ENCODE results near the gene ITPR3. TPM values are rescaled to one million over a fixed set of nuclear protein-coding genes. Genes with fewer than 3 reads are reported as not detected.

ITPR3 gene
- total and polyA plus RNA-seq, 3 donors from 2014 or later, result 58.2 to 146 (median 80.3) TPM

GRCh38 chr6:33707771-33708170, 86.6 kb downstream of the ITPR3 start:
- Histone ChIP-seq H3K27me3 (no peaks in the 10 kb centered on the region), H3K4me3 (no peak overlapping the region), H3K9me3 (no peaks in the 10 kb centered on the region), H3K4me1 (peaks cover 11% of the 10 kb centered on the region), H3K27ac (no peak overlapping the region), H3K36me3 (ENCODE audit: low read depth, missing control alignments) (no peaks in the 10 kb centered on the region)
- intact Hi-C loops (cut with DNase I; ENCODE audit: low total_unique reads), result no loop called here
- TF ChIP-seq CTCF (IDR thresholded peaks at IDR 0.05) (no peak), POLR2A (IDR thresholded peaks at IDR 0.05) (no peak)
- 92% methylated on average over 5 of the region's 5 CpGs for WGBS, 2 donors
- no peak for DNase-seq

- TF ChIP-seq CTCF (IDR thresholded peaks at IDR 0.05), result no peak
- TF ChIP-seq POLR2A (IDR thresholded peaks at IDR 0.05), result no peak
- Histone ChIP-seq H3K4me3 (no peak overlapping the region), H3K9me3 (no peaks in the 10 kb centered on the region), H3K36me3 (ENCODE audit: low read depth, missing control alignments) (no peaks in the 10 kb centered on the region), H3K27me3 (no peaks in the 10 kb centered on the region), H3K27ac (no peak overlapping the region), H3K4me1 (peaks cover 11% of the 10 kb centered on the region)
- 91 to 95% methylated on average over 10 of the region's 10 CpGs for WGBS, 2 donors
- no peak for DNase-seq
- intact Hi-C loops (cut with DNase I; ENCODE audit: low total_unique reads), result no loop called here
These were observed 87.5 kb downstream of the ITPR3 start for GRCh38 chr6:33708516-33709204.

GRCh38 chr6:33709605-33710295, 88.6 kb downstream of the ITPR3 start:
- H3K36me3 ChIP-seq (ENCODE audit: low read depth, missing control alignments), result no peaks in the 10 kb centered on the region
- no peaks in the 10 kb centered on the region for H3K27me3 ChIP-seq
- DNase-seq, result no peak
- no peak overlapping the region for H3K27ac ChIP-seq
- peaks cover 11% of the 10 kb centered on the region for H3K4me1 ChIP-seq
- H3K4me3 ChIP-seq, result no peak overlapping the region
- TF ChIP-seq POLR2A (IDR thresholded peaks at IDR 0.05) (no peak), CTCF (IDR thresholded peaks at IDR 0.05) (no peak)
- 86 to 88% methylated on average over 10 of the region's 10 CpGs for WGBS, 2 donors
- intact Hi-C loops (cut with DNase I; ENCODE audit: low total_unique reads), result no loop called here
- H3K9me3 ChIP-seq, result no peaks in the 10 kb centered on the region

- no peak for DNase-seq
- Histone ChIP-seq H3K27me3 (no peaks in the 10 kb centered on the region), H3K4me3 (peak overlapping the region; percentile 57 to 66), H3K36me3 (ENCODE audit: low read depth, missing control alignments) (no peaks in the 10 kb centered on the region), H3K4me1 (peaks cover 11% of the 10 kb centered on the region), H3K9me3 (no peaks in the 10 kb centered on the region), H3K27ac (no peak overlapping the region)
- intact Hi-C loops (cut with DNase I; ENCODE audit: low total_unique reads), result no loop called here
- WGBS, 2 donors, result 68% methylated on average over 15 of the region's 15 CpGs
- TF ChIP-seq CTCF (IDR thresholded peaks at IDR 0.05), result no peak
These were observed 89.4 kb downstream of the ITPR3 start for GRCh38 chr6:33710296-33711121.
